PFSK-1 (cell line): ENCODE measurements around the gene MRPS12.

Source experiments
- FOXP2 ChIP-seq: optimal IDR thresholded peaks from 2 replicates; pipeline ENCODE3; 2011; ENCODE audit warnings: borderline replicate concordance, control low read depth, inconsistent platforms; ENCODE audit not compliant: insufficient read depth; ENCODE audit errors: extremely low read length, extremely low read depth
- POLR2AphosphoS5 ChIP-seq: IDR thresholded peaks from 2 replicates; pipeline ENCODE4 v1.6.1; 2012; ENCODE audit warnings: low read depth, mild to moderate bottlenecking, control low read depth, low read length, moderate library complexity
- REST ChIP-seq, 2 experiments: IDR thresholded peaks; 2 replicates each; pipeline versions ENCODE4 v1.6.1 to v1.8.0; 2011 to 2012; ENCODE audit warnings: low read depth in 2 of 2, low read length in 2 of 2, control low read depth in 1 of 2, inconsistent platforms in 1 of 2, mild to moderate bottlenecking in 1 of 2, moderate library complexity in 1 of 2; ENCODE audit not compliant: insufficient read depth in 1 of 2
- SIN3A ChIP-seq: IDR thresholded peaks from 2 replicates; pipeline ENCODE4 v1.6.1; 2012; ENCODE audit warnings: mild to moderate bottlenecking, low read length, moderate library complexity, borderline replicate concordance; ENCODE audit not compliant: insufficient read depth
- TAF1 ChIP-seq: IDR thresholded peaks from 2 replicates; pipeline ENCODE4 v1.6.1; 2012; ENCODE audit warnings: low read length, control low read depth, borderline replicate concordance; ENCODE audit not compliant: insufficient read depth

GRCh38 chr19:38931521-38931793, 713 bp downstream of the MRPS12 start:
- no peak for TF ChIP-seq POLR2AphosphoS5
- no peak for TF ChIP-seq TAF1
- TF ChIP-seq SIN3A = no peak
- no peak for TF ChIP-seq REST (IDR thresholded peaks at IDR 0.05; ENCODE audit: insufficient read depth in 1 of 2, low read depth in 2 of 2, low read length in 2 of 2)
- no peak for TF ChIP-seq FOXP2
